Colon (tissue), 2 donors: ENCODE results near the gene CLDN12.
"Not testable (repeated sequence)": the region's sequence is repeated elsewhere in the genome, so short reads cannot be mapped to it uniquely, and the experiment has no call there.

Source experiments
- FAIRE-seq: peaks from 2 replicates; lab custom pipeline; 2012; peaks lifted over from hg19 to GRCh38; lab: Jason Lieb, UNC
- donor health status: control.
- donor health status: control.

The CLDN12 gene

GRCh38 chr7:90433221-90433620 lies 30.0 kb downstream of the CLDN12 start:
- no peak for FAIRE-seq

- FAIRE-seq, result no peak
Measured at GRCh38 chr7:90445633-90446032, 42.4 kb downstream of the CLDN12 start.

GRCh38 chr7:90446137-90446899 lies 43.1 kb downstream of the CLDN12 start:
- no peak for FAIRE-seq

- FAIRE-seq, result no peak
Measured at GRCh38 chr7:90453259-90453891, 50.1 kb downstream of the CLDN12 start.

GRCh38 chr7:90453931-90454330 lies 50.7 kb downstream of the CLDN12 start:
- no peak for FAIRE-seq

GRCh38 chr7:90455163-90456030 lies 52.1 kb downstream of the CLDN12 start:
- FAIRE-seq, result peak; percentile 10

GRCh38 chr7:90458104-90458503 lies 54.8 kb downstream of the CLDN12 start:
- FAIRE-seq, result no peak

DNA sequence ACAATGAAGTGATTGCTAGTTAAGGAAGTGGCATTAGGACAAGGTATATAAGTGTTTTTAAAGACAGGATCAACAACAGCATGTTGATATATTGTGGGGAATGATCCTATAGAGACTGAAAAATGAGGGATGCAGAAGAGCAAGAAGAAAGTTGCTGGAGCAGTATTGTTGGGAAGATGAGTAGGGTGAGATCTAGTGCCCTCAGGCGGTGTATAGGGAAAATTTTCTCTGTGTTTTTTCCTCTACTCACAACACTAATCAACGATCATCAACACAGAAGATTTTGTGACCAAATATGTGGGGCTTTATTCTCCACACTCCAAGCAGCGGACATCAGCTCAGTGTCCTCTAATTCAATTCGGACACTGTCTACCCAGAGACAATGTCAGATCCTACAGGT lies 56.6 kb downstream of the CLDN12 start:
- no peak for FAIRE-seq

- FAIRE-seq, result no peak
Measured at GRCh38 chr7:90461219-90461618, 58.0 kb downstream of the CLDN12 start.

DNA sequence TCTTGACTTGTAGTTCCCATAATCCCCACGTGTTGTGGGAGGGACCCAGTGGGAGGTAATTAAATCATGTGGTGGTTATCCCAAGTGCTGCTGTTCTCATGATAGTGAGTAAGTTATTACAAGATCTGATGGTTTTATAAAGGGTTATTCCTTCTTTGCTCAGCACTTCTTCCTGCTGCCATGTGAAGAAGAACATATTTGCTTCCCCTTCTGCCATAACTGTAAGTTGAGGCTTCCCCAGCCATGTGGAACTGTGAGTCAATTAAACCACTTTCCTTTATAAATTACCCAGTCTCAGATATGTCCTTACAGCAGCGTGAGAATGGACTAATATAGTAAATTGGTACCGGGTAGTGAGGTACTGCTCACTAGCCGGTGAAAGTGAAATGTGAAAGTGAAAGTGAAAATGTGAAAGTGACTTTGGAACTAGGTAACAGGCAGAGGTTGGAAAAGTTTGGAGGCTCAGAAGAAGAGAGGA lies 59.9 kb downstream of the CLDN12 start:
- not testable (repeated sequence) for FAIRE-seq
